ENCODE data around the gene HES4.

- TF ChIP-seq ESRRA (IDR thresholded peaks at IDR 0.05; ENCODE audit: low read length) (no peak), SPI1 (IDR thresholded peaks at IDR 0.05; ENCODE audit: borderline replicate concordance, insufficient read depth, low read depth, low read length) (no peak), CTCF (IDR thresholded peaks at IDR 0.05 in 2 of 3, conservative IDR thresholded peaks at IDR 0.05 in 1 of 3; ENCODE audit: control insufficient read depth in 2 of 3, extremely low read depth in 1 of 3, insufficient read depth in 1 of 3, low read depth in 3 of 3, low read length in 3 of 3) (no peak), ZZZ3 (IDR thresholded peaks at IDR 0.05; ENCODE audit: control insufficient read depth, insufficient read length, low read depth) (no peak), ZBTB40 (IDR thresholded peaks at IDR 0.05; ENCODE audit: borderline replicate concordance) (no peak), CEBPZ (IDR thresholded peaks at IDR 0.05; ENCODE audit: low read depth, low read length) (no peak)
These were observed 44.4 kb downstream of the HES4 start for GRCh38 chr1:955474-955873.

Data from GM12878 (cell line).